Keratinocyte (primary cell): Measurements from ENCODE around the gene NCKAP5. TPM values are rescaled to one million over a fixed set of nuclear protein-coding genes. Genes with fewer than 3 reads are reported as not detected.

Source experiments
- DNase-seq: peaks from one replicate; pipeline ENCODE4 v3.0.0-alpha.2; 2011; ENCODE audit warnings: low read depth, missing footprints, low spot score
- FAIRE-seq: peaks from 2 replicates; lab custom pipeline; 2011; peaks lifted over from hg19 to GRCh38; lab: Jason Lieb, UNC
- H2AFZ ChIP-seq: 2 replicates; pipeline ENCODE4 v1.6.0; 2012; ENCODE audit warnings: low read length, control low read depth, inconsistent platforms; ENCODE audit not compliant: control insufficient read depth
- H3K27ac ChIP-seq: 2 replicates; pipeline ENCODE4 v1.5.1; 2011; ENCODE audit warnings: low read length; ENCODE audit not compliant: control insufficient read depth, insufficient read depth
- H3K27me3 ChIP-seq: 3 replicates; pipeline ENCODE4 v1.6.0; 2011; ENCODE audit warnings: low read length; ENCODE audit not compliant: control insufficient read depth, insufficient read depth; ENCODE audit errors: extremely low read depth
- H3K36me3 ChIP-seq, 2 experiments: 2 replicates in 1 of 2; 3 replicates in 1 of 2; pipeline ENCODE4 v1.5.1; 2011; ENCODE audit warnings: low read length in 2 of 2, mild to moderate bottlenecking in 1 of 2; ENCODE audit not compliant: control insufficient read depth in 2 of 2, insufficient read depth in 2 of 2; ENCODE audit errors: extremely low read depth in 1 of 2
- H3K4me1 ChIP-seq: 3 replicates; pipeline ENCODE4 v1.5.1; 2011; ENCODE audit warnings: low read length; ENCODE audit not compliant: control insufficient read depth, insufficient read depth; ENCODE audit errors: extremely low read depth
- H3K4me2 ChIP-seq: 3 replicates; pipeline ENCODE4 v1.6.0; 2011; ENCODE audit warnings: low read depth, low read length; ENCODE audit not compliant: control insufficient read depth, insufficient read depth; ENCODE audit errors: extremely low read depth
- H3K4me3 ChIP-seq, 3 experiments: fragments of 200-600 bp in 1 of 3; sonication (generic) in 1 of 3; 2 replicates in 2 of 3; 3 replicates in 1 of 3; pipeline ENCODE4 v1.5.1; 2011 to 2016; ENCODE audit warnings: low read length in 3 of 3, mild to moderate bottlenecking in 3 of 3, control low read depth in 2 of 3, inconsistent platforms in 1 of 3, low read depth in 1 of 3, mixed read lengths in 1 of 3, mixed run types in 1 of 3, moderate library complexity in 1 of 3; ENCODE audit not compliant: control insufficient read depth in 2 of 3, insufficient read depth in 2 of 3; ENCODE audit errors: extremely low read depth in 1 of 3
- H3K79me2 ChIP-seq: 2 replicates; pipeline ENCODE4 v1.6.0; 2012; ENCODE audit warnings: low read length; ENCODE audit not compliant: control insufficient read depth, insufficient read depth
- H3K9ac ChIP-seq: 3 replicates; pipeline ENCODE4 v1.6.0; 2011; ENCODE audit warnings: low read length; ENCODE audit not compliant: control insufficient read depth, insufficient read depth; ENCODE audit errors: extremely low read depth
- H3K9me1 ChIP-seq: 3 replicates; pipeline ENCODE4 v1.6.0; 2011; ENCODE audit warnings: low read length; ENCODE audit not compliant: control insufficient read depth, insufficient read depth; ENCODE audit errors: extremely low read depth
- H3K9me3 ChIP-seq: 2 replicates; pipeline ENCODE4 v1.5.1; 2012; ENCODE audit warnings: low read depth, low read length; ENCODE audit not compliant: control insufficient read depth
- H4K20me1 ChIP-seq: 3 replicates; pipeline ENCODE4 v1.6.0; 2011; ENCODE audit warnings: low read length; ENCODE audit not compliant: control insufficient read depth, insufficient read depth; ENCODE audit errors: extremely low read depth
- EZH2 ChIP-seq: IDR thresholded peaks from one replicate; pipeline ENCODE4 v1.6.1; 2012; ENCODE audit warnings: inconsistent platforms, mild to moderate bottlenecking, low read length, moderate library complexity
- dilution Hi-C: fragments of 300-500 bp; cut with MboI; formaldehyde crosslinking; loops from one replicate; pipeline ENCODE4 v1.7.0; 2020; ENCODE audit warnings: low sequenced_read_pairs; ENCODE audit not compliant: extremely low pct_ligation_motif_present
- polyA plus RNA-seq, 5 experiments: library from polyadenylated mRNA; depleted of rRNA in 3 of 5; stranded (reverse) in 3 of 5; stranded (forward) in 1 of 5; unstranded in 1 of 5; fragments of >200 nt; gene quantifications; 1 replicate in 1 of 5; 2 replicates in 3 of 5; 3 replicates in 1 of 5; pipeline versions ENCODE4 v1.2.1 to v1.2.3, GENCODE V29; 2011 to 2012; ENCODE audit warnings: missing spikeins in 2 of 5, low read depth in 1 of 5, low replicate concordance in 1 of 5
- TF ChIP-seq, protein P1 (sequence below), 3 experiments: IDR thresholded peaks in 1 of 3; conservative IDR thresholded peaks in 1 of 3; optimal IDR thresholded peaks in 1 of 3; 2 replicates in 2 of 3; 3 replicates in 1 of 3; pipeline versions ENCODE3 to v1.5.1; 2011; ENCODE audit warnings: low read length in 3 of 3, mild to moderate bottlenecking in 3 of 3, moderate library complexity in 2 of 3, control low read depth in 1 of 3, inconsistent platforms in 1 of 3; ENCODE audit not compliant: insufficient read depth in 2 of 3; ENCODE audit errors: extremely low read depth in 1 of 3

Gene NCKAP5
- polyA plus RNA-seq, 1 donor (not counting 4 experiments of a cell fraction or from before 2014, with no cell fraction given) = 3.6 TPM

DNA sequence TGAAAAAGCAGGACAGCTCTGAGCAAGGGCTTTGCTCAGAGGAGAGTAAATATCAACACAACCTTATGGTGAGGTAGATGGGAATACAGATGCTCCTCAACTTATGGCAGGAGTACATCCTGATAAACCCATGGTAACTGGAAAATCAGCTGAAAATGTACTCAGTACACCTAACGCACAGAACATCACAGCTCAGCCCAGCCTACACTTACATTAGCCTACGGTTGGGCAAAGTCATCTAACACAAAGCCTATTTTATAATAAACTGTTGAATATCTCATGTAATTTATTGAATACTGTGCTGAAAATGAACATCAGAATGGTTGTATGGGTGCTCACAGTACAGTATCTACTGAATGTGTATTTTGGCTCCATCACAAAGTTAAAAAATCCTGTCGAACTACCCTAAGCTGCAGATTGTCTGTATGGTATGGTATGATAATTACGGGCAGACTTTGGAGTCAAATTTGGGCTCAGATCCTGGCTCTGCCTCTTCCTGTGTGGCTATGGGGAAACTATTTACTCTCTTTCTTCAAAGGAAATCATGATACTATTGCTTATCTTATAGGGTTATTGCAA is 778.0 kb downstream of the NCKAP5 start:
- Histone ChIP-seq H3K36me3 (peaks cover 0 to 1% of the 10 kb centered on the region in 2 experiments), H3K4me3 (no peak overlapping the region), H3K27me3 (no peaks in the 10 kb centered on the region), H3K27ac (no peak overlapping the region), H3K9ac (no peak overlapping the region), H2AFZ (no peak overlapping the region), H3K4me2 (no peak overlapping the region), H3K9me1 (no peaks in the 10 kb centered on the region), H3K79me2 (no peaks in the 10 kb centered on the region), H3K9me3 (no peaks in the 10 kb centered on the region), H4K20me1 (no peaks in the 10 kb centered on the region), H3K4me1 (no peaks in the 10 kb centered on the region)
- dilution Hi-C loops = no loop called here
- DNase-seq (no peak), FAIRE-seq (no peak)
- TF ChIP-seq, protein P1, sequence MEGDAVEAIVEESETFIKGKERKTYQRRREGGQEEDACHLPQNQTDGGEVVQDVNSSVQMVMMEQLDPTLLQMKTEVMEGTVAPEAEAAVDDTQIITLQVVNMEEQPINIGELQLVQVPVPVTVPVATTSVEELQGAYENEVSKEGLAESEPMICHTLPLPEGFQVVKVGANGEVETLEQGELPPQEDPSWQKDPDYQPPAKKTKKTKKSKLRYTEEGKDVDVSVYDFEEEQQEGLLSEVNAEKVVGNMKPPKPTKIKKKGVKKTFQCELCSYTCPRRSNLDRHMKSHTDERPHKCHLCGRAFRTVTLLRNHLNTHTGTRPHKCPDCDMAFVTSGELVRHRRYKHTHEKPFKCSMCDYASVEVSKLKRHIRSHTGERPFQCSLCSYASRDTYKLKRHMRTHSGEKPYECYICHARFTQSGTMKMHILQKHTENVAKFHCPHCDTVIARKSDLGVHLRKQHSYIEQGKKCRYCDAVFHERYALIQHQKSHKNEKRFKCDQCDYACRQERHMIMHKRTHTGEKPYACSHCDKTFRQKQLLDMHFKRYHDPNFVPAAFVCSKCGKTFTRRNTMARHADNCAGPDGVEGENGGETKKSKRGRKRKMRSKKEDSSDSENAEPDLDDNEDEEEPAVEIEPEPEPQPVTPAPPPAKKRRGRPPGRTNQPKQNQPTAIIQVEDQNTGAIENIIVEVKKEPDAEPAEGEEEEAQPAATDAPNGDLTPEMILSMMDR (optimal IDR thresholded peaks at IDR 0.05 in 1 of 3, IDR thresholded peaks at IDR 0.05 in 1 of 3, conservative IDR thresholded peaks at IDR 0.05 in 1 of 3; ENCODE audit: extremely low read depth in 1 of 3, insufficient read depth in 2 of 3, low read length in 3 of 3) = no peak
- TF ChIP-seq EZH2 = no peak

DNA sequence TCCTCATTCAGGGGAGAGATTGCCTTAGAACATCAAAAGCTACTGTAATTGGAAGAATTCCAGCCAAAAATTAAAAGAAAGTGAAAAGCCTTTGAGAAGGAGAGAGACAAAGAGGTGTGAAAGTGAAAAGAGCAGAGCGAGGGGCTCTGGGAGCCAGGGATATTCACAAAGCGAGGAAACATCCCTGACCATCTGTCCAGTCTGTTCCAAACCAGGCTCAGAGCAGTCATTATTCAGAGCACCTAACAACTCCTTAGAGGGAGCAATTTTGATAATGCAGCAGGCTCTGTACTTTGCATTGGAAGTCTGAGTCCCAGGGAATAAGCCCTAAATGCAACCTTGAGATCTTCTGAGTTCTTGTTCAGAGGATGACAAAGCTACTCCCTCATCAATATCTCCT is 779.2 kb downstream of the NCKAP5 start:
- Histone ChIP-seq H3K79me2 (no peaks in the 10 kb centered on the region), H3K27ac (no peak overlapping the region), H4K20me1 (no peaks in the 10 kb centered on the region), H3K9me1 (no peaks in the 10 kb centered on the region), H3K36me3 (peaks cover 0 to 1% of the 10 kb centered on the region in 2 experiments), H3K4me3 (no peak overlapping the region), H3K4me2 (no peak overlapping the region), H2AFZ (no peak overlapping the region), H3K4me1 (no peaks in the 10 kb centered on the region), H3K27me3 (no peaks in the 10 kb centered on the region), H3K9ac (no peak overlapping the region), H3K9me3 (no peaks in the 10 kb centered on the region)
- TF ChIP-seq EZH2 = no peak
- TF ChIP-seq, protein P1 (optimal IDR thresholded peaks at IDR 0.05 in 1 of 3, IDR thresholded peaks at IDR 0.05 in 1 of 3, conservative IDR thresholded peaks at IDR 0.05 in 1 of 3; ENCODE audit: extremely low read depth in 1 of 3, insufficient read depth in 2 of 3, low read length in 3 of 3) = no peak
- FAIRE-seq (no peak), DNase-seq (no peak)
- dilution Hi-C loops = no loop called here
